SK-N-SH treated with all-trans-retinoic acid at 6 μM for 48 hours (cell line): ENCODE results near the gene PGAP1.

ENCODE experiments used
- ATAC-seq: fragments of 200-7000 bp; cut with Tn5 transposase; 3 replicates; pipeline ENCODE4 v1.9.1; 2020; ENCODE audit warnings: mild to moderate bottlenecking, moderate library complexity
- ARNTL ChIP-seq: fragments of 450-650 bp; formaldehyde crosslinking; IDR thresholded peaks from 2 replicates; pipeline ENCODE4 v1.5.0; 2020; ENCODE audit warnings: low read depth, mild to moderate bottlenecking, moderate library complexity, borderline replicate concordance
- BACH2 ChIP-seq: fragments of 250-450 bp; sonication (Bioruptor Pico); IDR thresholded peaks from 2 replicates; pipeline ENCODE4 v1.9.0; 2021; ENCODE audit warnings: mild to moderate bottlenecking, borderline replicate concordance
- CREB5 ChIP-seq: fragments of 250-450 bp; sonication (Bioruptor Pico); IDR thresholded peaks from 2 replicates; pipeline ENCODE4 v1.5.1; 2020; ENCODE audit warnings: low read depth, mild to moderate bottlenecking, moderate library complexity
- CSDC2 ChIP-seq: fragments of 250-450 bp; sonication (Bioruptor Pico); IDR thresholded peaks from 2 replicates; pipeline ENCODE4 v1.5.0; 2020; ENCODE audit warnings: mild to moderate bottlenecking, moderate library complexity
- CSRNP3 ChIP-seq: fragments of 250-450 bp; sonication (Bioruptor Pico); IDR thresholded peaks from 2 replicates; pipeline ENCODE4 v1.5.1; 2021; ENCODE audit warnings: mild to moderate bottlenecking, moderate library complexity
- ESRRG ChIP-seq: fragments of 250-450 bp; sonication (Bioruptor Pico); IDR thresholded peaks from 2 replicates; pipeline ENCODE4 v1.6.1; 2021; ENCODE audit warnings: mild to moderate bottlenecking
- OSR1 ChIP-seq: fragments of 250-450 bp; sonication (Bioruptor Pico); IDR thresholded peaks from 2 replicates; pipeline ENCODE4 v1.8.0; 2022; ENCODE audit warnings: moderate library complexity, mild to moderate bottlenecking, inconsistent platforms
- PATZ1 ChIP-seq: fragments of 250-450 bp; sonication (Bioruptor Pico); IDR thresholded peaks from 2 replicates; pipeline ENCODE4 v1.8.0; 2020; ENCODE audit warnings: mild to moderate bottlenecking, moderate library complexity, borderline replicate concordance
- POU6F1 ChIP-seq: fragments of 250-450 bp; sonication (Bioruptor Pico); IDR thresholded peaks from 2 replicates; pipeline ENCODE4 v1.8.0; 2021; ENCODE audit warnings: low read depth, mild to moderate bottlenecking, moderate library complexity, borderline replicate concordance
- PPARA ChIP-seq: fragments of 250-450 bp; sonication (Bioruptor Pico); IDR thresholded peaks from 2 replicates; pipeline ENCODE4 v1.5.0; 2020; ENCODE audit warnings: mild to moderate bottlenecking, borderline replicate concordance
- RARB ChIP-seq: fragments of 250-450 bp; sonication (Bioruptor Pico); IDR thresholded peaks from 2 replicates; pipeline ENCODE4 v1.8.0; 2021; ENCODE audit warnings: mild to moderate bottlenecking, moderate library complexity
- SNAI2 ChIP-seq: fragments of 250-450 bp; sonication (Bioruptor Pico); IDR thresholded peaks from 2 replicates; pipeline ENCODE4 v1.5.0; 2020; ENCODE audit warnings: mild to moderate bottlenecking, moderate library complexity
- TCF4 ChIP-seq: fragments of 250-450 bp; sonication (Bioruptor Pico); IDR thresholded peaks from 2 replicates; pipeline ENCODE4 v1.8.0; 2021; ENCODE audit warnings: mild to moderate bottlenecking, moderate library complexity, borderline replicate concordance
- TOX ChIP-seq: fragments of 250-450 bp; sonication (Bioruptor Pico); IDR thresholded peaks from 2 replicates; pipeline ENCODE4 v1.8.0; 2021; ENCODE audit warnings: mild to moderate bottlenecking, moderate library complexity, borderline replicate concordance
- TSHZ2 ChIP-seq: fragments of 250-450 bp; sonication (Bioruptor Pico); IDR thresholded peaks from 2 replicates; pipeline ENCODE4 v1.5.0; 2020; ENCODE audit warnings: mild to moderate bottlenecking, moderate library complexity
- ZC3H10 ChIP-seq: fragments of 250-450 bp; sonication (Bioruptor Pico); IDR thresholded peaks from 2 replicates; pipeline ENCODE4 v1.5.1; 2021; ENCODE audit warnings: mild to moderate bottlenecking, moderate library complexity
- ZFP3 ChIP-seq: fragments of 250-450 bp; sonication (Bioruptor Pico); IDR thresholded peaks from 2 replicates; pipeline ENCODE4 v1.5.0; 2020; ENCODE audit warnings: mild to moderate bottlenecking, moderate library complexity
- ZNF565 ChIP-seq: fragments of 450-650 bp; formaldehyde crosslinking; conservative IDR thresholded peaks from 2 replicates; pipeline ENCODE4 v1.5.0; 2020; ENCODE audit warnings: low read depth, mild to moderate bottlenecking, moderate library complexity
- ZNF8 ChIP-seq: fragments of 450-650 bp; formaldehyde crosslinking; IDR thresholded peaks from 2 replicates; pipeline ENCODE4 v1.5.0; 2020; ENCODE audit warnings: mild to moderate bottlenecking, moderate library complexity

The PGAP1 gene

GRCh38 chr2:196900843-196901242 lies 25.7 kb downstream of the PGAP1 start (continued):
- TF ChIP-seq TOX = no peak
- TF ChIP-seq, all 23 proteins: peak for 0

GRCh38 chr2:196899976-196900375 lies 26.5 kb downstream of the PGAP1 start:
- no peak for ATAC-seq

GRCh38 chr2:196891136-196891535 lies 35.4 kb downstream of the PGAP1 start:
- no peak for ATAC-seq
- TF ChIP-seq TCF4 (CRISPR knock-in tag) (no peak), ZNF565 (CRISPR knock-in tag) (no peak), BACH2 (no peak)

More at GRCh38 chr2:196899976-196900375, 26.5 kb downstream of the PGAP1 start:
- TF ChIP-seq PPARA (CRISPR knock-in tag) = no peak
- no peak for TF ChIP-seq POU6F1 (CRISPR knock-in tag)
- no peak for TF ChIP-seq BACH2
- no peak for TF ChIP-seq CSDC2
- no peak for TF ChIP-seq OSR1 (CRISPR knock-in tag)
- no peak for TF ChIP-seq PATZ1 (CRISPR knock-in tag)
- no peak for TF ChIP-seq TSHZ2 (CRISPR knock-in tag)
- TF ChIP-seq ESRRG (CRISPR knock-in tag) = no peak
- TF ChIP-seq ZNF565 (CRISPR knock-in tag) = no peak
- TF ChIP-seq ZC3H10 (CRISPR knock-in tag) = no peak
- no peak for TF ChIP-seq ARNTL (CRISPR knock-in tag)

- no peak for ATAC-seq
- TF ChIP-seq ZNF8 (CRISPR knock-in tag) = no peak
- no peak for TF ChIP-seq RARB
- no peak for TF ChIP-seq TSHZ2 (CRISPR knock-in tag)
- TF ChIP-seq PPARA (CRISPR knock-in tag) = no peak
- TF ChIP-seq PATZ1 (CRISPR knock-in tag) = no peak
- no peak for TF ChIP-seq TOX
- TF ChIP-seq CSRNP3 = no peak
- no peak for TF ChIP-seq OSR1 (CRISPR knock-in tag)
- TF ChIP-seq TCF4 (CRISPR knock-in tag) = no peak
- no peak for TF ChIP-seq BACH2
- TF ChIP-seq ZC3H10 (CRISPR knock-in tag) = no peak
- no peak for TF ChIP-seq ZFP3
- TF ChIP-seq SNAI2 = no peak
- no peak for TF ChIP-seq CSDC2
- no peak for TF ChIP-seq CREB5 (CRISPR knock-in tag)
- TF ChIP-seq POU6F1 (CRISPR knock-in tag) = no peak
- no peak for TF ChIP-seq ZNF565 (CRISPR knock-in tag)
Observed at GRCh38 chr2:196887431-196887830, 39.1 kb downstream of the PGAP1 start.
